GM19467 (cell line): ENCODE results near the gene RASA4B.
A peak's percentile ranks its signal among the peaks of the same experiment; 100 is the strongest.
"Not testable (repeated sequence)": the region's sequence is repeated elsewhere in the genome, so short reads cannot be mapped to it uniquely, and the experiment has no call there.

ENCODE experiments used
- ATAC-seq: cut with Tn5 transposase; IDR thresholded peaks from one replicate; pipeline ENCODE4 v1.9.1; 2021; ENCODE audit warnings: mild to moderate bottlenecking, moderate library complexity; ENCODE audit not compliant: unreplicated experiment

RASA4B gene

DNA sequence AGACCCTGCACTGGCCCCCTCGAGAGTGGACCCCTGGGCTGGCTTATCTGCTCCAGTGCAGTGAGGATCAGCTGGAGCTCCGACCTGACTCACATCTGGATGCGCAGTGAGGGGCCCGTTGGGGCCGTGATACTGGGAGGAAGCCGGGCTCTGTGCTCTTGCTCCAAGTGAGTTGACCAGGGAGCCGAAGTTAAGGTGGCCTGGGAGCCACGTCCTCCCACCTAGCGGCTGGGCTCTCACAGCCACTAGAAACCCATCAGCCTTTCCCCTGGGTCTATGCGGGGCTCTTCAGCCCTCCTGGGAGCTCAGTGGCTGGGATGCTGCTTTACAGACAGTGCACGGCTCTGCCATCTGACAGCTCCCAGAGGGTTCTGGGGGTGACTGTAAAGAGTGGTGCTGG lies 62.0 kb downstream of the RASA4B start:
- ATAC-seq, result no peak

DNA sequence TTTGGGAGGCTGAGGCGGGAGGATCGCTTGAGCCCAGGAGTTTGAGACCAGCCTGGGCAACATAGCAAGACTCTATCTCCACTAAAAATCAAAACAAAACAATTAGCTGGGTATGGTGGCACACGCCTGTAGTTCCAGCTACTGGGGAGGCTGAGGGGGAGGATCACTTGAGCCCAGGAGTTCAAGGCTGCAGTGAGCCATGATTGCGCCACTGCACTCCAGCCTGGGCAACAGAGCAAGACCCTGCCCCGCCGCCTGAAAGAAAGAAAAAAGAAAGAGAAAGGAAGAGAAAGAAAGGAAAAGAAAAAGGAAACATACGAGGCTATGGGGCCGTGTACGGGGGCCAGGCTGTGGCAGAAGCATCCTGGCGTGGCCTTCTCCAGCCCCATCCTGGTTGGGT lies 62.6 kb downstream of the RASA4B start:
- not testable (repeated sequence) for ATAC-seq

DNA sequence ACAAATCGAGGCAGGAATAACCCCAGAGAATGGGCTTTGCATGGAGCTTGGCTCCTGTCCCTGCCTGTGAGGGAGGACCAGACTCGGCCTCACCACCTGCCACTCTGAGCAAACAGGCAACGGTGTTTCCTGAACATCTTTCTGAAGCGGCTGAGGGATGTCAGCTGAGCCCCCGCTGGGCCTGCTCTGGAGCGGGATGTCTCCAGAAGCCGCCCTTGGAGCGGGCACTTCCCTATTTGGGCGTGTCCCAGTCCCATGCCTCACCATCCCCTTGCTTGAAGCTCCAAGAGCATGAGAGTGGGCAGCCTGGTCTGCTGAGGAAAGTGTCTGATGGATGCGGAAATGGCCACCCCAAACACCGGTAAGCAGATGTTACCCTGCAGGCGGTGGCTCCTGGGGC lies 63.1 kb downstream of the RASA4B start:
- ATAC-seq, result no peak

GRCh38 chr7:102453319-102453718 lies 64.3 kb downstream of the RASA4B start:
- no peak for ATAC-seq

DNA sequence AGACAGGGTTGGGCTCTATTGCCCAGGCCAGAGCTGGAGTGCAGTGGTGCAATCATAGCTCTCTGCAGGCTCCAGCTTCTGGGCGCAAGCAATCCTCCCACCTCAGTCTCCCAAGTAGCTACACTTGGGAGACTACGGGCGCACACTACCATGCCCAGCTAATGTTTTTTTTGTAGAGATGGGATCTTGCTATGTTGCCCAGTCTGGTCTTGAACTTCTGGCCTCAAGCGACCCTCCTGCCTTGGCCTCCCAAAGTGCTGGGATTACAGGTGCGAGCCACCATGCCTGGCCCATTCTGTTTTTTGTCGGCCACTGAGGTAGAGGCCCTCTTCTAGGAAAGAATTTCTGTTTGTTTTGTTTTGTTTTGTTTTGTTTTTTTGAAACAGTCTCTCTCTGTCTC lies 65.1 kb downstream of the RASA4B start:
- no peak for ATAC-seq

- no peak for ATAC-seq
Measured at GRCh38 chr7:102451371-102452054, 66.1 kb downstream of the RASA4B start.

- no peak for ATAC-seq
Measured at GRCh38 chr7:102450242-102450641, 67.3 kb downstream of the RASA4B start.

DNA sequence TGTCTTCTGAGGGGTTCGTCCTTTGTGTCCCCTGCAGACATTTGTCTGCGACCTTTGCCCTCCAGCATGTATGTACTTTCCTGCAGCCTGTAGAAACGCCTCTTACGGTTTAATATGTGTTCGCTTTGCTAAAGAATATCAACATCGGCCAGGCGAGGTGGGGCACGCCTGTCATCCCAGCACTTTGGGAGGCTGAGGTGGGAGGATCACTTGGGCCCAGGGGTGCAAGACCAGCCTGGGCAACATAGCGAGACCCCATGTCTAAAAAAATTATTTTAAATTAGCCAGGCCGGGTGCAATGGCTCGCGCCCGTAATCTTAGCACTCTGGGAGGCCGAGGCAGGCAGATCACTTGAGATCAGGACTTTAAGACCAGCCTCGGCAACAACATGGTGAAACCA lies 68.4 kb downstream of the RASA4B start:
- no peak for ATAC-seq

DNA sequence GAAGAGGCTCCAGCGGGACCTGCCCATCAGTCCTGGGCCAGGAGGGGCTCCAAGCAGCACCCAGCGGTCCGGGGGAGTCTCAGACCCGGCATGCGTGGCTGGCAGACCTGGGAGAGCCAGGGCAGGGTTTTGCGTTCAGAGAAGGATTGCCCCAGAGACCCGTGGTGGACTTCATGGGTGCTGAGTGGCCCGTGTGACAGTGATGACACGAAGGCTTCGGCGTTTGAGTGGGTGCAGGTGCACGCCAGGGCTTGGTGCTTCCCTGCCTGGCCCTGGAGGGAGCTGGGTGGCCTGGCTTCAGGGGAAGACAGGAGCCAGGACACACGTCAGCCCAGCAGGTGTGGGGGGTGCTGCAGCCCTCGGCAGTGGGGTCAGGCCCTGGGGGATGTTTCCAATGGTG lies 70.3 kb downstream of the RASA4B start:
- ATAC-seq, result no peak

DNA sequence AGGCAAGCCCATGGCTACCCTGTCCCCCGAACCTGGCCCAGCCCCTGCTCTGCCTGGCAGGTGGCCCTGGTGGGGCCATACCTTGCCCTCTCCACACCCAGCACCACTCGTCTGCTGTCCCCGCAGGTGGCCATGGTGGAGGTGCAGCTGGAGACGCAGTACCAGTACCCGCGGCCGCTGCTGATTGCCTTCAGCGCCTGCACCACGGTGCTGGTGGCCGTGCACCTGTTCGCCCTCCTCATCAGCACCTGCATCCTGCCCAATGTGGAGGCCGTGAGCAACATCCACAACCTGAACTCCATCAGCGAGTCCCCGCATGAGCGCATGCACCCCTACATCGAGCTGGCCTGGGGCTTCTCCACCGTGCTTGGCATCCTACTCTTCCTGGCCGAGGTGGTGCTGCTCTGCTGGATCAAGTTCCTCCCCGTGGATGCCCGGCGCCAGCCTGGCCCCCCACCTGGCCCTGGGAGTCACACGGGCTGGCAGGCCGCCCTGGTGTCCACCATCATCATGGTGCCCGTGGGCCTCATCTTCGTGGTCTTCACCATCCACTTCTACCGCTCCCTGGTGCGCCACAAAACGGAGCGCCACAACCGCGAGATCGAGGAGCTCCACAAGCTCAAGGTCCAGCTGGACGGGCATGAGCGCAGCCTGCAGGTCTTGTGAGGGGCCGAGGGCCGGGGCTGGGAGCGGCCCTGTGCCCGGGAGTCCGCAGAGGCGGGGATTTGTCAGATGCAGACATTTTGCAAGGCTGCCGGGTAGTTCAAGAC lies 71.0 kb downstream of the RASA4B start:
- no peak for ATAC-seq

DNA sequence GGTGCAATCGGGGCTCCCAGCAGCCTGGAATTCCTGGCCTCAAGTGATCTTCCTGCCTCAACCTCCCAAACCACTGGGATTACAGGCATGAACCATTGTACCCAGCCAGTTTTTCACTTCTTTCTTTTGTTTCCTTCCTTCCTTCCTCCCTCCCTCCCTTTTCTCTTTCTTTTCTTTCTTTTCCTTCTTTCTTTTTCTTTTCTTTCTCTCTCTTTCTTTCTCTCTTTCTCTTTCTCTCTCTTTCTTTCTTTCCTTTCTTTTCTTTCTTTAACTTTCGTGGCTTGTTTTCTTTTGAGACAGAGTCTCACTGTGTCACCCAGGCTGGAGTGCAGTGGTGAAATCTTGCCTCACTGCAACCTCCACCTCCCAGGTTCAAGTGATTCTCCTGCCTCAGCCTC lies 71.9 kb downstream of the RASA4B start:
- no peak for ATAC-seq

DNA sequence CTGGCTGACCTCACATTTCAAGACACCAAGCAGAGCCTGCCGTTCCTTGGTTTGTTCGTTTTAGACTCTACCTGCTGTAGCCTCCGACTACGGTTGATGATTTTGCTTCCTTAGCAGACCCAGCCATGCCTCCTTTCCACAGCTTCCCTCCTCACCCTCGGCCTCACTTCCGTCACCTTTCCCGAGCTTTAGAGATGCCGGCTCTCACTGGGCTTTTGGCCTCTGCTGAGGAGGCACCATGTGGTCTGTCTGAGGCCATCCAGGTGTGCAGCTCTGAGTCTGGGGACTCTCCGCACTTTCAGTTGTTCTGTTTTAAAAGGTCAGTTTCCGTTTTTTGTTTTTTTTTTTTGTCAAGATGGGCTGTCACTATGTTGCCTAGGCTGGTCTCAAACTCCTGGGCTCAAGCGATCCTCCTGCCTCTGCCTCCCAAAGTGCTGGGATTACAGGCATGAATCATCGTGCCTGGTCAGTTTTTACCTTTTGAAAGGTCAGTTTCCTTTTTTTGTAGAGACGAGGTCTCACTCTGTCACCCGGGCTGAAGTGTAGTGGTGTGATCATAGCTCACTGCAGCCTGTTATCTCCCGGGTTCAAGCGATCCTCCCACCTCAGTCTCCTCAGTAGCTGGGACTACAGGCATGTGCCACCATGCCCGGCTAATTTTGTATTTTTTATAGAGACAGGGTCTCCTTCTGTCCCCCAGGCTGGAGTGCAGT lies 72.5 kb downstream of the RASA4B start:
- no peak for ATAC-seq

DNA sequence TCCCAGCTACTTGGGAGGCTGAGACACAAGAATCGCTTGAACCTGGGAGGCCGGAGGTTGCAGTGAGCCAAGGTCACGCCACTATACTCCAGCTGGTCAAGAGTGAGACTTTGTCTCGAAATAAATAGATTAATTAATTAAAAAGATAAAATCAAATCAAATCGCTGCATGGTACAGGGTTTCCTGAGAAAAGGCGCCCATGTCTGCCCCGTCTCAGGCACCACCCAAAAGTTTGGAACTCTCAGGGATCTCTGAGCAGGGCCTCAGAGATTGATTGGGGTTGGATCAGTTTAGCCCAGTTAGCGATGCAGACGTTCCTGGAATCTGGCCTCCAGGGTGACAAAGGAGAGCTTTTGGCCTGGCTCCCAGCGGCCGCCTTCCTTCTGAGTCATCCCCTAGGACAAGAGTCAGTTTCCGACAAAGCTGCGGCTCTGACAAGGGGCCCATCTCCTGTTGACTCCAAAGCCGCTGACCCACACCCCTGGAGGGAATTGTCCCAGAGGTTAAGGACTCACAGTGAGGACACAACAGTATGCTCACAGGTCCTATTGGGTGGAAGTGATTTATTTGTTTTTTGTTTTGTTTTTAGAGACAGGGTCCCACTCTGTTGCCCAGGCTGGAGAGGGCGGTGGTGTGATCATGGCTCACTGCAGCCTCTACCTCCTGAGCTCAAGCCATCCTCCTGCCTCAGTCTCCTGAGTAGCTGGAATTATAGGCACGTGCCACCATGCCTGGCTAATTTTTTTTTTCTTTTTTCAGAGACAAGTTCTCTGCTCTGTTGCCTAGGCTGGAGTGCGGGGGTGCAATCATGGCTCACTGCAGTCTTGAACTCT lies 77.4 kb downstream of the RASA4B start:
- ATAC-seq, result no peak

- ATAC-seq, result no peak
Measured at GRCh38 chr7:102436118-102436517, 81.5 kb downstream of the RASA4B start.

- ATAC-seq, result no peak
Measured at GRCh38 chr7:102434039-102434486, 83.5 kb downstream of the RASA4B start.

GRCh38 chr7:102433219-102434038 lies 84.1 kb downstream of the RASA4B start, which contains the start of gene ORAI2:
ORAI2 (plus strand) TSS chr7:102433575; CDS start chr7:102438957, 5,382 bp downstream.
- peak; percentile 68 for ATAC-seq
